HG02798 (cell line): ENCODE results near the gene CCSER1.
"Not testable (repeated sequence)": the region's sequence is repeated elsewhere in the genome, so short reads cannot be mapped to it uniquely, and the experiment has no call there.

ENCODE experiments used
- ATAC-seq: cut with Tn5 transposase; IDR thresholded peaks from one replicate; pipeline ENCODE4 v1.9.1; 2021; ENCODE audit warnings: mild to moderate bottlenecking; ENCODE audit not compliant: unreplicated experiment, poor library complexity

The CCSER1 gene

GRCh38 chr4:91577864-91578263, 1450.7 kb downstream of the CCSER1 start:
- no peak for ATAC-seq

- ATAC-seq, result no peak
These were observed 1463.1 kb downstream of the CCSER1 start for GRCh38 chr4:91590260-91590659.

- ATAC-seq, result no peak
These were observed 1464.9 kb downstream of the CCSER1 start for GRCh38 chr4:91592125-91592524.

- ATAC-seq, result no peak
These were observed 1469.5 kb downstream of the CCSER1 start for GRCh38 chr4:91596718-91597117.

- ATAC-seq, result no peak
These were observed 1471.5 kb downstream of the CCSER1 start for GRCh38 chr4:91598696-91599095.

- ATAC-seq, result no peak
These were observed 1473.1 kb downstream of the CCSER1 start for GRCh38 chr4:91600301-91600700.

GRCh38 chr4:91601401-91601800, 1474.2 kb downstream of the CCSER1 start:
- no peak for ATAC-seq

- no peak for ATAC-seq
These were observed 1484.6 kb downstream of the CCSER1 start for GRCh38 chr4:91611782-91612181.

GRCh38 chr4:91620952-91621351, 1493.8 kb downstream of the CCSER1 start:
- ATAC-seq, result no peak

- no peak for ATAC-seq
These were observed 1494.3 kb downstream of the CCSER1 start for GRCh38 chr4:91621446-91621845.

GRCh38 chr4:91622925-91623602, 1495.9 kb downstream of the CCSER1 start:
- ATAC-seq, result no peak

GRCh38 chr4:91623603-91623967, 1496.4 kb downstream of the CCSER1 start:
- ATAC-seq, result not testable (repeated sequence)

GRCh38 chr4:91630054-91630453, 1502.9 kb downstream of the CCSER1 start:
- ATAC-seq, result no peak

- ATAC-seq, result no peak
These were observed 1503.6 kb downstream of the CCSER1 start for GRCh38 chr4:91630764-91631163.

GRCh38 chr4:91631335-91631734, 1504.1 kb downstream of the CCSER1 start:
- no peak for ATAC-seq

GRCh38 chr4:91636083-91636482, 1508.9 kb downstream of the CCSER1 start:
- ATAC-seq, result no peak
